ENCODE data around the gene FAM124A. TPM values are rescaled to one million over a fixed set of nuclear protein-coding genes. Genes with fewer than 3 reads are reported as not detected.

FAM124A gene
- total and polyA plus RNA-seq, 10 of the 15 experiments (the other 5 are each of a cell fraction or from before 2014, with no cell fraction given): not detected

GRCh38 chr13:51220706-51221105, 1.5 kb upstream of the FAM124A start:
- no peak overlapping the region for H3K4me3 ChIP-seq
- no peaks in the 10 kb centered on the region for H4K20me1 ChIP-seq (ENCODE audit: control insufficient read depth, insufficient read depth)
- H3K9ac ChIP-seq (ENCODE audit: control insufficient read depth, insufficient read depth, low read length): no peak overlapping the region
- H3K4me2 ChIP-seq (ENCODE audit: control insufficient read depth, insufficient read depth): no peak overlapping the region
- no peaks in the 10 kb centered on the region for H3K4me1 ChIP-seq (ENCODE audit: control insufficient read depth, insufficient read depth, low read length)
- DNase-seq (ENCODE audit: low read depth, low spot score) (no peak), FAIRE-seq (no peak), ATAC-seq (no peak)
- no peak overlapping the region for H2AFZ ChIP-seq (ENCODE audit: control insufficient read depth, low read depth, low read length)
- in situ Hi-C loops (cut with MboI) (no loop called here), intact Hi-C loops (cut with micrococcal nuclease; ENCODE audit: unreplicated experiment) (no loop called here)
- peaks cover 6 to 28% of the 10 kb centered on the region in 2 experiments for H3K27me3 ChIP-seq (replicated peaks in 1 of 2; ENCODE audit: control insufficient read depth in 2 of 2, insufficient read depth in 2 of 2, low read length in 1 of 2)
- H3K79me2 ChIP-seq (ENCODE audit: control insufficient read depth, insufficient read depth, low read length): no peaks in the 10 kb centered on the region
- WGBS (ENCODE audit: insufficient coverage, insufficient replicate concordance, low lambda C conversion rate, missing lambda C conversion rate): 0% methylated on average over 2 of the region's 2 CpGs
- H3K36me3 ChIP-seq (ENCODE audit: control insufficient read depth in 2 of 2, insufficient read depth in 2 of 2, low read length in 1 of 2): no peaks in the 10 kb centered on the region
- no peak overlapping the region for H3K27ac ChIP-seq (ENCODE audit: control insufficient read depth, insufficient read depth)
- ChIA-PET RAD21 (ENCODE audit: unreplicated experiment) (no interaction called here), POLR2A (no interaction called here), SMC1A (ENCODE audit: uncharacterized antibody, unreplicated experiment) (interaction anchor here (0.9 kb wide), 1 partner anchor 17 kb away, joined by 3 read pairs; no protein-coding TSS in a partner anchor), CTCF (interaction anchor here (2.0 kb wide), 1 partner anchor 65 kb away, joined by 5 read pairs; no protein-coding TSS in a partner anchor)
- no TSS peak for BruUV-seq (replicated peaks)
- H3K9me3 ChIP-seq (replicated peaks; ENCODE audit: control insufficient read depth, insufficient read depth, low read length): no peaks in the 10 kb centered on the region
- no peak for TF ChIP-seq GABPA (IDR thresholded peaks at IDR 0.05; ENCODE audit: low read depth)
- TF ChIP-seq ATF2 (IDR thresholded peaks at IDR 0.05; ENCODE audit: low read length): no peak
- TF ChIP-seq TCF3 (IDR thresholded peaks at IDR 0.05; ENCODE audit: borderline replicate concordance, insufficient read depth, low read depth, low read length): no peak
- TF ChIP-seq TBL1XR1 (IDR thresholded peaks at IDR 0.05; ENCODE audit: low read depth, low read length): no peak
- TF ChIP-seq EZH2 (IDR thresholded peaks at IDR 0.05; ENCODE audit: borderline replicate concordance, control insufficient read depth, low read depth, low read length): no peak
- no peak for TF ChIP-seq ZNF687 (IDR thresholded peaks at IDR 0.05)
- no peak for TF ChIP-seq ETV6 (conservative IDR thresholded peaks at IDR 0.05 in 1 of 2, IDR thresholded peaks at IDR 0.05 in 1 of 2; ENCODE audit: borderline replicate concordance in 1 of 2, low read depth in 1 of 2)
- no peak for TF ChIP-seq ZNF592 (IDR thresholded peaks at IDR 0.05)
- TF ChIP-seq TCF12 (IDR thresholded peaks at IDR 0.05; ENCODE audit: low read depth, low read length): no peak
- TF ChIP-seq BCL11A (IDR thresholded peaks at IDR 0.05; ENCODE audit: low read depth, low read length): no peak
- TF ChIP-seq POLR2AphosphoS5 (IDR thresholded peaks at IDR 0.05; ENCODE audit: low read length): no peak
- no peak for TF ChIP-seq WRNIP1 (IDR thresholded peaks at IDR 0.05; ENCODE audit: borderline replicate concordance, low read depth, low read length)
- no peak for TF ChIP-seq ESRRA (IDR thresholded peaks at IDR 0.05; ENCODE audit: low read length)
- no peak for TF ChIP-seq ATF3 (IDR thresholded peaks at IDR 0.05; ENCODE audit: borderline replicate concordance, extremely low read depth, low read depth, low read length)
- TF ChIP-seq ZBED1 (IDR thresholded peaks at IDR 0.05; ENCODE audit: borderline replicate concordance): no peak

Measured in GM12878 (cell line).